B cell (primary cell): ENCODE measurements around the gene PDSS1.
"Not testable (repeated sequence)": the region's sequence is repeated elsewhere in the genome, so short reads cannot be mapped to it uniquely, and the experiment has no call there.

ENCODE experiments used
- EZH2 ChIP-seq: IDR thresholded peaks from 2 replicates; pipeline ENCODE4 v1.6.1; 2012; ENCODE audit warnings: borderline replicate concordance, low read depth, mild to moderate bottlenecking, moderate library complexity, low read length; ENCODE audit not compliant: insufficient read depth, poor library complexity, severe bottlenecking
- TF ChIP-seq, protein P1 (sequence below): fragments of 200-600 bp; IDR thresholded peaks from one replicate; pipeline ENCODE4 v1.8.0; 2022; ENCODE audit warnings: antibody characterized with exemption, mild to moderate bottlenecking

DNA sequence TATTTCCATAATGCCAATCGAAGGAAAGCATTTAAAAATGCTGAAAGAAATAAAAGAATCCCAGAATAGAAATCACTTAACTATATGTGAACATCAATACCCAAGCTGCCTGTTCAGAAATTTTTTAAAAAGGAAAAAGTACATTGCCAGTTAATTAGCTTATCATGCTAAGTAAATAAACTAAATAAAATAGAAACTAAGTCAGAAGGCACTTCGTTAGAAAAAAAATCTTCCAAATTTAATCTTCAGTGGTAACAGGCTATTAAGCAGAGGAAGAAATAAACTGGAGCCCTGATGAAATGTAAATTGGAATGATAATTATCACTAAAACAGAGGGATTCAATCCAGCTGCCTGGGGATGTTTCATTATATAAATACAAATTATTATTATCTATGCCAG is 46.0 kb upstream of the PDSS1 start:
- TF ChIP-seq, protein P1, sequence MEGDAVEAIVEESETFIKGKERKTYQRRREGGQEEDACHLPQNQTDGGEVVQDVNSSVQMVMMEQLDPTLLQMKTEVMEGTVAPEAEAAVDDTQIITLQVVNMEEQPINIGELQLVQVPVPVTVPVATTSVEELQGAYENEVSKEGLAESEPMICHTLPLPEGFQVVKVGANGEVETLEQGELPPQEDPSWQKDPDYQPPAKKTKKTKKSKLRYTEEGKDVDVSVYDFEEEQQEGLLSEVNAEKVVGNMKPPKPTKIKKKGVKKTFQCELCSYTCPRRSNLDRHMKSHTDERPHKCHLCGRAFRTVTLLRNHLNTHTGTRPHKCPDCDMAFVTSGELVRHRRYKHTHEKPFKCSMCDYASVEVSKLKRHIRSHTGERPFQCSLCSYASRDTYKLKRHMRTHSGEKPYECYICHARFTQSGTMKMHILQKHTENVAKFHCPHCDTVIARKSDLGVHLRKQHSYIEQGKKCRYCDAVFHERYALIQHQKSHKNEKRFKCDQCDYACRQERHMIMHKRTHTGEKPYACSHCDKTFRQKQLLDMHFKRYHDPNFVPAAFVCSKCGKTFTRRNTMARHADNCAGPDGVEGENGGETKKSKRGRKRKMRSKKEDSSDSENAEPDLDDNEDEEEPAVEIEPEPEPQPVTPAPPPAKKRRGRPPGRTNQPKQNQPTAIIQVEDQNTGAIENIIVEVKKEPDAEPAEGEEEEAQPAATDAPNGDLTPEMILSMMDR, result not testable (repeated sequence)
- TF ChIP-seq EZH2, result not testable (repeated sequence)
